ENCODE data around the gene HS3ST6.
"Not testable (repeated sequence)": the region's sequence is repeated elsewhere in the genome, so short reads cannot be mapped to it uniquely, and the experiment has no call there.

The HS3ST6 gene

DNA sequence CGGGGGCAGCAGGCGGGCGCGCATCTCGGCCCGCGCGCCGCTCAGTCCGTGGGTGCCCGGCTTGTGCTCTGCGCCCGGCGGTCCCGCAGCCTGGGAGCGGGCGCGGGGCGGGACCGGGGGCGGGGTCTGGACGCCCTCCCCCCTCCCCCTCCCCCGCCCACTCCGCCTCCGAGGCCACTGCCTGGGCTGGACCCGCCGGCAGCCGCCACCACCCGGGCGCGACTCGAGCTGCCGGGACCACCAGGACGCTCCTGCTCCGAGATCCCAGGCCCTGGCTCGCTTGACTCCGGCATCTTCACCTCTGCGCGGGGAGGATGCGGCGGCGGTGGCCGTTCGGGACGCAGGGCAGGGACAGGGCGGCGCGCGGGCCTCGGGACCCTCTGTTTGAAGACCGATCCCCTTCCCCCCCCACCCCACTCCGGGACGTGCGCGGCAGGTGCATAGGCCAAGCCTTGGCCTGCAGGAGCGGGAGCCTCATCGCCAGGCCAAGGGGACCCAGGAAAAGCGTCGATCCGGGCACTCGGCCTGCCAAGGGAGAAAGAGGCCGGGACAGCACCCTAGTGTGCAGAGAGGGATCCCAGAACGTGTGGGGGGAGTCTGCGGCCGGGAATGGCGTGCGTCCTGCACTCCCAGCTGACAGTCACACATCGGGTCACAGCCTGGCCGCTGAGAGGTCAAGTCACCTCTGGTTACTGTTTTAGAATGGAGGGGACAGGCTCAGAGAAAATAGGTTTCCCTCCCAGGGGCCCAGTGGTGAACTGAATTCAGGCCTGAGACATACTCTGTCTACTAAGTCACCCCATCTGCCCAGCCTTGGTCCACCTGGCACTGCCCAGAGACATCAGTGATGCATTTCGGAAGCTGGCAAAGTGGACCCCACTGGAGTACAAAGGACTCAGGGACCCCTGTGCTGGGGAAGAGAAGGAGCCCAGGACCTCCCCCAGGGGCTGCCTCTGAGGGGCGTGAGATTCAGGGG lies at the start of gene HS3ST6:
Gene HS3ST6, minus strand, starts transcription at position 65 of the 976 bp plus-strand sequence. CDS start 92 bp downstream, outside the sequence.
- H3K9me3 Mint-ChIP-seq: no peaks in the 10 kb centered on the region
- no peak within 1 kb of the TSS for H3K27ac Mint-ChIP-seq (ENCODE audit: low read depth)
- DNase-seq (ENCODE audit: low spot score in 2 of 2) (no peak), ATAC-seq (replicated peaks; ENCODE audit: extremely low read depth, poor library complexity, severe bottlenecking) (no peak)
- H3K27me3 Mint-ChIP-seq: peaks cover 67% of the 10 kb centered on the region
- no peaks in the 10 kb centered on the region for H3K4me1 Mint-ChIP-seq
- no peak within 1 kb of the TSS for H3K4me3 Mint-ChIP-seq
- H3K36me3 Mint-ChIP-seq (ENCODE audit: insufficient read depth): peaks cover 4% of the 10 kb centered on the region

DNA sequence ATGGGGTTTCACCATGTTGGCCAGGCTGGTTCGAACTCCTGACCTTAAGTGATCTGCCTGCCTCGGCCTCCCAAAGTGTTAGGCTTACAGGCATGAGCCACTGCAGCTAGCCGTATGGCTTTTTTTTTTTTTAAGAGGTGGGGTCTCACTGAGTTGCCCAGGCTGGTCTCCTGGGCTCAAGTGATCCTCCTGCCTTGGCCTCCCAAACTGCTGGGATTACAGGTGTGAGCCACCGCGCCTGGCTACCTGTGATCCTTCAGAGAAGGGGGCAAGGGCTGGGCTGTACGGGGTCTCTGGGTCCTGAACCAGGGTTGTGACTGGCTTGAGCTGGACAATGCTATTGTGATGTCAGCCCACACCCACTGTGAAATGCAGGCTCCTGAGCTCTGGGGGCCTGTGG lies 48.2 kb upstream of the HS3ST6 start, which contains the start of gene RNF151:
Gene RNF151, plus strand, starts transcription at position 397 of the 400 bp plus-strand sequence. CDS start 26 bp downstream, outside the sequence.
- Mint-ChIP-seq H3K4me3 (peak within 1 kb of the TSS; percentile 94), H3K27me3 (no peaks in the 10 kb centered on the region), H3K36me3 (ENCODE audit: insufficient read depth) (peaks cover 44% of the 10 kb centered on the region), H3K4me1 (peaks cover 49% of the 10 kb centered on the region), H3K9me3 (no peaks in the 10 kb centered on the region), H3K27ac (ENCODE audit: low read depth) (peak within 1 kb of the TSS; percentile 99)
- no peak for DNase-seq (ENCODE audit: low spot score in 2 of 2)
- no peak for ATAC-seq (replicated peaks; ENCODE audit: extremely low read depth, poor library complexity, severe bottlenecking)

DNA sequence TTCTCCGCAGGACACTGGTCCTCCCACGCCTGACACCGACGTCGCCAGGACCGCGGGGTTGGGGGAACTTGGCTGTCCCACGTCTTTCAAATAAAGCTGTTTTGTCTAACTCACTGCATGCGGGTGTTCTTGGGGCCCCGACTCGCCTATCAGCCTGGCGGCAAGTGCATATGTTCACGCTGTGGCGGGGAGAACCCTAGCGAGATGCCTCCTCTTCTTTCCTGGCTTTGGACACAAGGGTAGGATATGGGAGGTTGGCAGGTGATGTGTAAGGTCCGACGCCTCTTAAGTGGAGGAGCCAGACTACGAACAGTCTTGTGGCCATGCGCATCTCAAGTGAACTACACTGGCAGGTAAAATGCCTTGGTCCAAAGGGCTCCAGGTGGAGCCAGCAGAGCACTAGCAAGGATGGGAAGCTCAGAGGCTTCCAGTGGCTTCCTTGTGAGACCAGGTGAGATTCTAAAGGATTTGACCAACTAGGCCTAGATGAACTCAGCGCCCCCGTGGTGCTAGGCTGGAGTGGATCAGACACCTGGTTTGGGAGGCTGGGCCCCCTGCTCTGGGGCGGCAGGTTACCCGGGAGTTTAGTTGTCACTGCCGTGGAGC lies 47.3 kb upstream of the HS3ST6 start:
- H3K27me3 Mint-ChIP-seq: no peaks in the 10 kb centered on the region
- peaks cover 50% of the 10 kb centered on the region for H3K4me1 Mint-ChIP-seq
- peak overlapping the region; percentile 94 for H3K4me3 Mint-ChIP-seq
- H3K36me3 Mint-ChIP-seq (ENCODE audit: insufficient read depth): peaks cover 49% of the 10 kb centered on the region
- peak; percentile 15 for ATAC-seq (replicated peaks; ENCODE audit: extremely low read depth, poor library complexity, severe bottlenecking)
- H3K9me3 Mint-ChIP-seq: no peaks in the 10 kb centered on the region
- no peak for DNase-seq (ENCODE audit: low spot score in 2 of 2)
- H3K27ac Mint-ChIP-seq (ENCODE audit: low read depth): peak overlapping the region; percentile 99

DNA sequence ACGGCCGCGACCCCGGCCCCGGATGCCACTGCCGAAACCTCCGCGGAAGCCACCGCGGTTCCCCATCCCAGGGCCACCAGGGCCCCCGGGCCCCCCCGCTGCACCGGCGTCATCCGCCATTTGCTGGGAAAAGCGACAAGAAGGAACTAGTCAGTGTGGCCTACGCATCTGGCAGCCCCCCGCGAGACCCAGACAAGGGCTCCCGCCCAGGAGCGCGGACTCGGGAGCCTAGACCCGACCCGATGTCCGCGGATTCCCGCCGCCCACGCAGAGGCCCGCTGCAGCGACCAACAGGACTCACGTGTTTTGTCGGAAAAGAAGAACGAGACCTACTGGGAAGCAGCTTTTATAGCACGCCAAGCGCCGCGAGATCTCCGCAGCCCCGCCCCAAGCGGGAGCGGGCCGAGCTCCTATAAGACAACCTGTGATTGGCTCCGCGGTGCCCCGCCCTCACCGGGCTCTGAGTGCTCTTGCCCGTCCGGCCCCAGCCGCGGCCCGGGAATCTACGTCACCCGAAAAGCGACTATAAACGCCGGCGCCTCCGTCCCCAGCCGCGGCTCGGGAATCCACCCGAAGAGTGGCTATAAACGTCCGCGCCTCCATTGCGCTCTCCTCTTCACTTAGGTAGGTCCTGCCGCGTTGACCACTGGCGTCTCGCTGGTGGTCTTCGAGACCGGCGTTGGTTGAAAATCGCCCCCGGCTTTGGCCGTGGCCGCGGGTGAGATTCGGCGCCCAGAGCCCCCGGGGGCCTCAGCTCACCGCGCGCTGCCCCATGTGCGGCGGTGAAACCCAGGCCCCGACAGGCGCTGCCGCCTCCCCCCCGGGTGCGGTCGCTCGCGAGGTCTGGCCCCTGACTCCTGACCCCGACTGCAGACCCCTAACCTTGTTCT lies 46.5 kb upstream of the HS3ST6 start, which contains the start of gene RPS2:
Gene RPS2, minus strand, starts transcription at position 321 of the 890 bp plus-strand sequence. Its CDS starts 201 bp downstream, at position 120.
- peak; percentile 94 to 97 for DNase-seq (ENCODE audit: low spot score in 2 of 2)
- H3K27ac Mint-ChIP-seq (ENCODE audit: low read depth): peak within 1 kb of the TSS; percentile 99
- peaks cover 58% of the 10 kb centered on the region for H3K4me1 Mint-ChIP-seq
- H3K9me3 Mint-ChIP-seq: no peaks in the 10 kb centered on the region
- peak within 1 kb of the TSS; percentile 94 for H3K4me3 Mint-ChIP-seq
- H3K27me3 Mint-ChIP-seq: no peaks in the 10 kb centered on the region
- peaks cover 53% of the 10 kb centered on the region for H3K36me3 Mint-ChIP-seq (ENCODE audit: insufficient read depth)
- ATAC-seq (replicated peaks; ENCODE audit: extremely low read depth, poor library complexity, severe bottlenecking): peak; percentile 92

DNA sequence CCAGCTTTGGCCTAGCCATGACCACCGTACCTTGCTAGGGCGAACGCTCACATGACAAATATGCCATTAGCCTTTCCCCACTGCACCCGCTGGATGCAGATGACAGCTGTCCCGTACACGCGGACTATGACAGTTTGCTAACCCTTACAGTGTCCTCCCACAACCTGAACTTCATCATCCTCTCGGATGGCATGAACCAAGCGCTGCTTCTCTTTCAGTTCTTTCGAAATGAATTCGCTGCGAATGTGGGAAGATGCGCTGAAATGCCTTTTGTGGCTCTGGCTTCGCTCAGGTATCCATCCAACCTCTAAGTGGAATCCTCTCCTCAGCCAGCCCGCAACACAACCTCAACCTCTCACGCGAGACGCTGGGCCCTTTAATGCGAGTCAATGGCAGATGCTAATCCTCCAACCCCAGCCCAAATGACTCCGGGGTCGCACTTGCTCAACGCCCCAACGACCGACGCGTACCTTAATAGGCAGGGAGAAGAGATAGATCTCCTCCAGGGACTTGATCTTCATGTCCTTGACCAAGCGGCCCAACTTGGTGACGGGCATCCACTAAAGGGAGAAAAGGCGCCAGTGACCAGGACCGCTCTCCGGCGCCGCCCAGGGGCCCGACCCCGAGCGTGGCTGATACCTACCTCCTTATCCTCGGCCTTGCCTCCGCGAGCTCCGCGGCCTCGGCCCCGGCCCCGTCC lies 45.7 kb upstream of the HS3ST6 start:
- Mint-ChIP-seq H3K4me3 (peak overlapping the region; percentile 94), H3K27ac (ENCODE audit: low read depth) (peak overlapping the region; percentile 99), H3K36me3 (ENCODE audit: insufficient read depth) (peaks cover 57% of the 10 kb centered on the region), H3K27me3 (no peaks in the 10 kb centered on the region), H3K4me1 (peaks cover 63% of the 10 kb centered on the region), H3K9me3 (no peaks in the 10 kb centered on the region)
- peak; percentile 35 to 41 for DNase-seq (ENCODE audit: low spot score in 2 of 2)
- ATAC-seq (replicated peaks; ENCODE audit: extremely low read depth, poor library complexity, severe bottlenecking): peak; percentile 16

DNA sequence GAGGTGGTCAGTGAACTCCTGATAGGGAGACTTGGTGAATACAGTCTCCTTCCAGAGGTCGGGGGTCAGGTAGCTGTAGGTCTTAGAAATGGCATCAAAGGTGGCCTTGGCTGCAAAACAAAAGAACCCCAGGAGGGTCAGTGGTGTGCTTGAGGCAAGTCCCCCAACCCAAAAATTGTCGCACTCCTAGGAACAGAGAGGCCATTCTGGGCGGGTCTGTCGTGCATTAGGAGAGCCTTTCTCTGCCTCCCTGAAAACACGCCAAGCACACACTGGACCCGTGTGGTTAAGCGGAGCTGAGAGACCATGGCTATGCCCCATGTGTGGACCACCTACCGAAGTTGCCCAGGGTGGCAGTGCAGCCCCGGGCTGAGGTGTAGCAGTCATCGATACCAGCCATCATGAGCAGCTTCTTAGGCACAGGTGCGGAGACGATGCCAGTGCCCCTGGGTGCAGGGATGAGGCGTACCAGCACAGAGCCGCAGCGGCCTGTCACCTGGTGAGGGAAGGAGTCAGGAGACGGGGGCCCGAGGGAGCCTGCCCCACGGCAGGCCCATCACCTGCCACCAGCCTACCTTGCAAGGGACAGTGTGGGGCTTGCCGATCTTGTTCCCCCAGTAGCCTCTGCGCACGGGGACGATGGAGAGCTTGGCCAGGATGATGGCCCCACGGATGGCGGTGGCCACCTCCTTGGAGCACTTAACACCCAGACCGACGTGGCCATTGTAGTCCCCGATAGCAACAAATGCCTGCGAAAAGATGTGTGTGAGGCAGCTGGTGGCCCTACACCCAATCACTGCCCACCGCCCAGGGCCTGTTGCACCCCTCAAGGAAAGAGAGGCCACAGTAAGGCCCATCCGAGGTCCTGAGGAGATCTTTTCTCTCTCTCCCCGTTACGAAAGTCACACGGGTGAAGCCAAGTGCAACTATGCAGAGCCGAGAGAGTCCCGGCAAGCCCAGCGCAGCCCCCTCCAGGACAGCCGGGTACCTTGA lies 44.2 kb upstream of the HS3ST6 start:
- peak overlapping the region; percentile 94 for H3K4me3 Mint-ChIP-seq
- DNase-seq (ENCODE audit: low spot score in 2 of 2); ATAC-seq (replicated peaks; ENCODE audit: extremely low read depth, poor library complexity, severe bottlenecking); H3K9me3 Mint-ChIP-seq; H3K27me3 Mint-ChIP-seq: not testable (repeated sequence)
- peak overlapping the region; percentile 99 for H3K27ac Mint-ChIP-seq (ENCODE audit: low read depth)
- peaks cover 57% of the 10 kb centered on the region for H3K36me3 Mint-ChIP-seq (ENCODE audit: insufficient read depth)
- peaks cover 65% of the 10 kb centered on the region for H3K4me1 Mint-ChIP-seq

DNA sequence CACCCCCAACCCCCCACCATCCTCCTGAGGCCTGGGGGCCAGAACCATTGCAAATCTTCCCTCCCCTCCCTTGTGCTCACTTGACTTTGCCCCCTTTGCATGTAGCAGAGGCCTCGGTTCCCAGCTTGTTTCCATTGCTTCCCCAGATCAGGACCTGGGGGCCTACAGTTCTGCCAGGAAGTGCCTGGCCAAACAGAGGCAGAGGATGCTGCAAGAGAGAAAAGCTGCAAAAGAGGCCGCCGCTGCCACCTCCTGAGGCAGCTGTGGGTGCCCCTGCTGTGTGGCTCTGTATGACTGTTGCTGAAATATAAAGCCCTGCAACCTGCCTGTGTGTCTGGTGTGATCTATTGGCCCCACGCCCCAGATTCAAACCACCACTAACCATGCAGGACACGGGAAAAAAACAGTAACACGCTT lies 43.4 kb upstream of the HS3ST6 start:
- no peak for ATAC-seq (replicated peaks; ENCODE audit: extremely low read depth, poor library complexity, severe bottlenecking)
- Mint-ChIP-seq H3K9me3 (no peaks in the 10 kb centered on the region), H3K27me3 (no peaks in the 10 kb centered on the region), H3K36me3 (ENCODE audit: insufficient read depth) (peaks cover 57% of the 10 kb centered on the region), H3K4me1 (peaks cover 65% of the 10 kb centered on the region), H3K4me3 (peak overlapping the region; percentile 94), H3K27ac (ENCODE audit: low read depth) (peak overlapping the region; percentile 99)
- DNase-seq (ENCODE audit: low spot score in 2 of 2): no peak

DNA sequence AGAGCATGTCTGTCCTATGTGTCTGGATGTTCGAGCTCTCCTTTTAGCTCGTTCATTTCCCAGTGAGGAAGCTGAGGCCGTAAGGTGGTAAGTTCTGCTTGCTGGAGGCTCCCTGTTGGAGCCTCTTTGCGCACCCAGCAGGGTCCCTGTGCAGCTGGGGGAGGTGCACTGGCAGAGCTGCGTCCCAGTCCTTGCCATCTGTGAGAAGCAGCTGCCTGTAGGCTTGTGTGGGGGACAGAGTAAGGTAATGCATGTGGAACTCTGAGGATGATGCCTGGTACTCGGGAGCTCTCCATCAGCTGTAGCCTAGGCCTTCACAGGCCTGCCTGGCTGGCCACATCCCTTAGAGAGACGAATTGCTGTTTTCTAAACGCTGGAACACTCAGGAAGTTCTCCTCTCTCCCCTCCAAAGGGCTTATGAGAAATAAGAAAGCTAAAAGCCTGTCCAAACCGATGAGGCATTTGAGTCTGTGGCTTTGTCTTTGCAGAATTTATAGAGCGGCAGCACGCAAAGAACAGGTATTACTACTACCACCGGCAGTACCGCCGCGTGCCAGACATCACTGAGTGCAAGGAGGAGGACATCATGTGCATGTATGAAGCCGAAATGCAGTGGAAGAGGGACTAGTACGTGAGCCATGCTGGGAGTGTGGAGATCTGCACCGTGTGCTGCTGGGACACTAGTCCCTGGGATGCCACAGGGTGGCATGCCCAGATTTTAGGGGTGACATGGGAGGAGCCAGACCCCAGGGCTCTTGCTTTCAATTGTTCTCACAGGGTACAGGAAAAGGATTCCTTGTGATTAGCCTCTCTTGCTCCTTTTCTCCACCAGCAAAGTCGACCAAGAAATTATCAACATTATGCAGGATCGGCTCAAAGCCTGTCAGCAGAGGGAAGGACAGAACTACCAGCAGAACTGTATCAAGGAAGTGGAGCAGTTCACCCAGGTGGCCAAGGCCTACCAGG lies 42.7 kb upstream of the HS3ST6 start:
- Mint-ChIP-seq H3K27me3 (no peaks in the 10 kb centered on the region), H3K4me1 (peaks cover 64% of the 10 kb centered on the region)
- no peak for DNase-seq (ENCODE audit: low spot score in 2 of 2)

DNA sequence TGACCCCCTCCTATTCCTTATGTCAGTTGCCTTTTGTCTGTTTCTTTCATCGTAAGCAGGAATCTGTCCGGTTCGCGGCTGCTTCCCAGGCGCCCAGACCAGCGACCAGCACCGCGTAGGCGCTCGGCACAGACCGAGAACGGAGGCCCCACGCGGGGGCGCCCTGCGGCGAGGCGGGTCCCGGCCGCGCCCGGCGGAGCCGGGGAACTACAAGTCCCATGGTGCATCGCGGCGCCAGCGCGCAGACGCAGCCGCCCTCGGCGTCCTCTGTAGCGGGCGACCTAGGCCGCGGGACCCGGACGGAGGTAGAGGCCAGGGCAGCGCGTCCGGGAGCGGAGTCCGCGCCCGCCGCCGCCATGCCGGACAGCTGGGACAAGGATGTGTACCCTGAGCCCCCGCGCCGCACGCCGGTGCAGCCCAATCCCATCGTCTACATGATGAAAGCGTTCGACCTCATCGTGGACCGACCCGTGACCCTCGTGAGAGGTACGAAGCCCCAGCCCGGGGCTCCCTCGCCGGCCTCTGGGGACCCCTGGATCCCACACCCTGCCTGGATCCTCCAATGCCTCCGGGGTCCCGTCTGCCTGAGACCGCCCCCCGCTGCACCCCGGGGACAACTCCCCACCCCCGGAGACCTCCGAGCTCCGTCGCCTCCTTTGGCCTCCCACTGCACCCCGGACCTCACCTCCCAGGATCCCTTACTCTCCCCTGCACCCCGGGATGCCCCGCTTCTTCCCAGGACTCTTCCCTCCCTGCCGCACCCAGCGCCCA lies 41.2 kb upstream of the HS3ST6 start, which contains the start of gene NDUFB10:
Gene NDUFB10, plus strand, starts transcription at position 270 of the 771 bp plus-strand sequence. Its CDS starts 87 bp downstream, at position 357.
- H3K27me3 Mint-ChIP-seq: no peaks in the 10 kb centered on the region
- ATAC-seq (replicated peaks; ENCODE audit: extremely low read depth, poor library complexity, severe bottlenecking) (peak; percentile 65), DNase-seq (ENCODE audit: low spot score in 2 of 2) (peak; percentile 78 to 87)
- peaks cover 45% of the 10 kb centered on the region for H3K36me3 Mint-ChIP-seq (ENCODE audit: insufficient read depth)
- H3K4me1 Mint-ChIP-seq: peaks cover 51% of the 10 kb centered on the region
- peak within 1 kb of the TSS; percentile 94 for H3K4me3 Mint-ChIP-seq
- no peaks in the 10 kb centered on the region for H3K9me3 Mint-ChIP-seq
- peak within 1 kb of the TSS; percentile 99 for H3K27ac Mint-ChIP-seq (ENCODE audit: low read depth)

More for the DNA sequence above, 42.7 kb upstream of the HS3ST6 start:
- Mint-ChIP-seq H3K9me3 (no peaks in the 10 kb centered on the region), H3K27ac (ENCODE audit: low read depth) (peak overlapping the region; percentile 99), H3K36me3 (ENCODE audit: insufficient read depth) (peaks cover 57% of the 10 kb centered on the region), H3K4me3 (peak overlapping the region; percentile 94)
- no peak for ATAC-seq (replicated peaks; ENCODE audit: extremely low read depth, poor library complexity, severe bottlenecking)

All from central memory CD8-positive, alpha-beta T cell (primary cell).